ENCODE results near the gene LRRC19.

DNA sequence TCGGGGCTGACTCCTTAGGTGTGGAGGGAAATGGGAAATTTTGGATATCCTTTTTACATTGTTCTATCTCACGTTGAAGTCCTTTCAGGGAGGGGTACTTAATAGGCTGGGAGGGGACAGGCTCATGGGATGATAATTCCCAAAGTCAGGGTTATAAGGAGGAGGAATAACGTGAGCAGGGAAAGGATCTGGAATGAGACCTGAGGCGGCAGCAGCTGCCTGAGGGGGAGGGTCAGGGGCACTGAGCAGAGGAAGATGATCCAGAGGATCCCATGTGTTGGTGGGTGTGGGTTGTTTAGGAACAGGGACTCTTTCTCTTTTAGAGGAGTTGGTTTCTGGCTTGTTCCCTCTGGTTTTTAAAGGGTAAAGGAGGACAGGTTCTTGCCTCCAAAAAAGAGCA lies 30.5 kb downstream of the LRRC19 start:
- TF ChIP-seq CTCF (conservative IDR thresholded peaks at IDR 0.05; ENCODE audit: low read length) (no peak), EZH2phosphoT487 (IDR thresholded peaks at IDR 0.05; ENCODE audit: borderline replicate concordance, low read depth, low read length) (no peak)
